A673 (cell line): ENCODE results near the gene UBXN7. TPM values are rescaled to one million over a fixed set of nuclear protein-coding genes. Genes with fewer than 3 reads are reported as not detected.

Source experiments
- BruUV-seq: library from RNA; stranded (reverse); fragments of 400-500 nt; replicated peaks from 2 replicates; lab custom pipeline; 2021; lab: Mats Ljungman, UMichigan
- CTCF ChIA-PET: fragments of 300-600 bp; sonication (Branson Sonifier 250); formaldehyde crosslinking; loops from one replicate; lab custom pipeline; 2022; ENCODE audit warnings: antibody characterized with exemption; lab: Charles Lee
- POLR2A ChIA-PET: fragments of 300-600 bp; sonication (Branson Sonifier 250); formaldehyde crosslinking; loops from one replicate; lab custom pipeline; 2022; ENCODE audit warnings: antibody characterized with exemption; ENCODE audit not compliant: low non-redundant PET; lab: Charles Lee
- DNase-seq: peaks from one replicate; pipeline ENCODE4 v3.0.0-alpha.2; 2015; ENCODE audit warnings: low spot score
- H3K27ac ChIP-seq: fragments of 200-600 bp; sonication (generic); 2 replicates; pipeline ENCODE4 v1.5.1; 2016; ENCODE audit warnings: mixed run types, low read depth, mild to moderate bottlenecking, mixed read lengths, antibody characterized with exemption, low read length; ENCODE audit not compliant: poor library complexity, severe bottlenecking
- H3K27me3 ChIP-seq: fragments of 200-600 bp; sonication (generic); replicated peaks from 2 replicates; pipeline ENCODE4 v1.6.1; 2017; ENCODE audit warnings: mixed run types, low read depth, mild to moderate bottlenecking, mixed read lengths, antibody characterized with exemption, low read length; ENCODE audit not compliant: insufficient read depth, poor library complexity
- H3K36me3 ChIP-seq: fragments of 200-600 bp; sonication (generic); 2 replicates; pipeline ENCODE4 v1.6.1; 2016; ENCODE audit warnings: mixed run types, mild to moderate bottlenecking, mixed read lengths, antibody characterized with exemption, low read length; ENCODE audit not compliant: insufficient read depth, poor library complexity, severe bottlenecking
- H3K4me1 ChIP-seq: fragments of 200-600 bp; sonication (generic); 2 replicates; pipeline ENCODE4 v1.6.1; 2017; ENCODE audit warnings: mixed run types, mild to moderate bottlenecking, mixed read lengths, antibody characterized with exemption, low read length; ENCODE audit not compliant: insufficient read depth, poor library complexity, severe bottlenecking
- H3K4me3 ChIP-seq: fragments of 200-600 bp; sonication (generic); 2 replicates; pipeline ENCODE4 v1.5.1; 2016; ENCODE audit warnings: low read depth, mixed run types, mild to moderate bottlenecking, mixed read lengths, low read length; ENCODE audit not compliant: poor library complexity, severe bottlenecking
- H3K9me3 ChIP-seq: fragments of 200-600 bp; sonication (generic); 2 replicates; pipeline ENCODE4 v1.6.1; 2016; ENCODE audit warnings: mixed run types, low read depth, mild to moderate bottlenecking, mixed read lengths, antibody characterized with exemption, low read length; ENCODE audit not compliant: poor library complexity, severe bottlenecking
- CTCF ChIP-seq: fragments of 300-800, 200-600 bp; sonication (generic); conservative IDR thresholded peaks from 2 replicates; pipeline ENCODE4 v1.5.1; 2017; ENCODE audit warnings: low read depth, mild to moderate bottlenecking, antibody characterized with exemption, low read length, moderate library complexity, mixed read lengths
- EZH2 ChIP-seq: fragments of 200-600 bp; sonication (generic); IDR thresholded peaks from 2 replicates; pipeline ENCODE4 v1.6.1; 2017; ENCODE audit warnings: borderline replicate concordance, low read depth, mild to moderate bottlenecking, mixed read lengths, antibody characterized with exemption, low read length; ENCODE audit not compliant: poor library complexity, severe bottlenecking
- intact Hi-C: fragments of 100-400 bp; cut with micrococcal nuclease; formaldehyde crosslinking; loops from one replicate; pipeline ENCODE4 v1.10.0; 2022; ENCODE audit not compliant: unreplicated experiment
- total RNA-seq: library from RNA; stranded (reverse); gene quantifications from 2 replicates; pipeline ENCODE4 v1.2.3, GENCODE V29; 2021

The UBXN7 gene
- total RNA-seq, 1 experiment from 2014 or later: 94.2 TPM

- Histone ChIP-seq H3K36me3 (peaks cover 3% of the 10 kb centered on the region), H3K9me3 (no peaks in the 10 kb centered on the region), H3K27ac (no peak overlapping the region), H3K4me1 (no peaks in the 10 kb centered on the region), H3K27me3 (no peaks in the 10 kb centered on the region), H3K4me3 (no peak overlapping the region)
- intact Hi-C loops: no loop called here
- ChIA-PET CTCF (interaction anchor here (0.6 kb wide), 1 partner anchor 43 kb away, joined by 3 read pairs; no protein-coding TSS in a partner anchor), POLR2A (no interaction called here)
- TF ChIP-seq EZH2: no peak
- TF ChIP-seq CTCF: no peak
- no peak for DNase-seq
- no TSS peak for BruUV-seq
Measured at GRCh38 chr3:196298521-196298920, 133.7 kb downstream of the UBXN7 start.

Other genes with a start within 250 kb of the UBXN7 start
- not detected in 2 replicates for gene ZDHHC19, start 221.0 kb downstream of the UBXN7 start, total RNA-seq
- gene SLC51A, start 215.9 kb downstream of the UBXN7 start, total RNA-seq: not detected in 2 replicates
- gene PCYT1A, start 144.7 kb downstream of the UBXN7 start, total RNA-seq: 62.3 and 63.2 TPM in 2 replicates
- 23.3 and 24.6 TPM in 2 replicates for gene DYNLT2B, start 114.2 kb downstream of the UBXN7 start, total RNA-seq
- not detected in 2 replicates for gene TM4SF19, start 94.0 kb downstream of the UBXN7 start, total RNA-seq
- 37.9 and 42.9 TPM in 2 replicates for gene RNF168, start 71.3 kb upstream of the UBXN7 start, total RNA-seq
- gene SMCO1, start 82.9 kb upstream of the UBXN7 start, total RNA-seq: not detected in 2 replicates
- gene WDR53, start 136.1 kb upstream of the UBXN7 start, total RNA-seq: 17.8 and 23.1 TPM in 2 replicates
- 20.9 and 23.0 TPM in 2 replicates for gene FBXO45, start 136.2 kb upstream of the UBXN7 start, total RNA-seq
- gene NRROS, start 207.3 kb upstream of the UBXN7 start, total RNA-seq: 0.64 and 0.92 TPM in 2 replicates